ENCODE results near the gene APBB2.
"Not testable (repeated sequence)": the region's sequence is repeated elsewhere in the genome, so short reads cannot be mapped to it uniquely, and the experiment has no call there.

Gene APBB2

GRCh38 chr4:41169256-41169800 lies 45.0 kb downstream of the APBB2 start:
- Histone ChIP-seq H3K27ac (no peak overlapping the region), H3K4me3 (no peak overlapping the region)

- Histone ChIP-seq H3K4me3 (no peak overlapping the region), H3K27ac (no peak overlapping the region)
Measured at GRCh38 chr4:41167191-41167590, 47.2 kb downstream of the APBB2 start.

GRCh38 chr4:41164405-41164804 lies 49.9 kb downstream of the APBB2 start:
- Histone ChIP-seq H3K27ac (no peak overlapping the region), H3K4me3 (no peak overlapping the region)

- Histone ChIP-seq H3K27ac (peak overlapping the region in 1 of 21 experiments; percentile 21), H3K4me3 (no peak overlapping the region)
Measured at GRCh38 chr4:41161355-41161754, 53.0 kb downstream of the APBB2 start.

- H3K27ac ChIP-seq, result peak overlapping the region in 5 of 21 experiments; percentile 17 to 74 (median 50)
Measured at GRCh38 chr4:41160856-41161255, 53.5 kb downstream of the APBB2 start.

GRCh38 chr4:41160012-41160789 lies 54.1 kb downstream of the APBB2 start:
- Histone ChIP-seq H3K4me3 (no peak overlapping the region), H3K27ac (peak overlapping the region in 7 of 21 experiments; percentile 3 to 74 (median 44))

More at GRCh38 chr4:41160856-41161255, 53.5 kb downstream of the APBB2 start:
- no peak overlapping the region for H3K4me3 ChIP-seq

GRCh38 chr4:41158756-41159155 lies 55.6 kb downstream of the APBB2 start:
- Histone ChIP-seq H3K27ac (peak overlapping the region in 1 of 21 experiments; percentile 74), H3K4me3 (no peak overlapping the region)

- H3K4me3 ChIP-seq, result no peak overlapping the region
- peak overlapping the region in 1 of 21 experiments; percentile 74 for H3K27ac ChIP-seq
Measured at GRCh38 chr4:41158274-41158673, 56.1 kb downstream of the APBB2 start.

- Histone ChIP-seq H3K4me3 (no peak overlapping the region), H3K27ac (peak overlapping the region in 1 of 21 experiments; percentile 42)
Measured at GRCh38 chr4:41157009-41157408, 57.3 kb downstream of the APBB2 start.

- H3K27ac ChIP-seq, result peak overlapping the region in 3 of 21 experiments; percentile 11 to 42 (median 40)
- no peak overlapping the region for H3K4me3 ChIP-seq
Measured at GRCh38 chr4:41156574-41156973, 57.8 kb downstream of the APBB2 start.

- Histone ChIP-seq H3K4me3 (no peak overlapping the region), H3K27ac (peak overlapping the region in 12 of 21 experiments; percentile 2 to 68 (median 32))
Measured at GRCh38 chr4:41155194-41155830, 59.0 kb downstream of the APBB2 start.

- Histone ChIP-seq H3K27ac (peak overlapping the region in 8 of 21 experiments; percentile 2 to 68 (median 31)), H3K4me3 (no peak overlapping the region)
Measured at GRCh38 chr4:41154814-41155177, 59.5 kb downstream of the APBB2 start.

GRCh38 chr4:41154010-41154813 lies 60.1 kb downstream of the APBB2 start:
- no peak overlapping the region for H3K4me3 ChIP-seq

GRCh38 chr4:41150401-41150800 lies 63.9 kb downstream of the APBB2 start:
- no peak overlapping the region for H3K27ac ChIP-seq
- no peak overlapping the region for H3K4me3 ChIP-seq

More at GRCh38 chr4:41154010-41154813, 60.1 kb downstream of the APBB2 start:
- peak overlapping the region in 6 of 21 experiments; percentile 2 to 68 (median 31) for H3K27ac ChIP-seq

- peak overlapping the region in 3 of 21 experiments; percentile 28 to 44 (median 38) for H3K27ac ChIP-seq
- not testable (repeated sequence) for H3K4me3 ChIP-seq
Measured at GRCh38 chr4:41149568-41149967, 64.8 kb downstream of the APBB2 start.

GRCh38 chr4:41148931-41149330 lies 65.4 kb downstream of the APBB2 start:
- peak overlapping the region in 1 of 21 experiments; percentile 44 for H3K27ac ChIP-seq
- no peak overlapping the region for H3K4me3 ChIP-seq

GRCh38 chr4:41148292-41148691 lies 66.0 kb downstream of the APBB2 start:
- peak overlapping the region in 2 of 21 experiments; percentile 5 to 37 for H3K27ac ChIP-seq

GRCh38 chr4:41147570-41147969 lies 66.8 kb downstream of the APBB2 start:
- H3K27ac ChIP-seq, result peak overlapping the region in 7 of 21 experiments; percentile 25 to 90 (median 49)
- not testable (repeated sequence) for H3K4me3 ChIP-seq

More at GRCh38 chr4:41148292-41148691, 66.0 kb downstream of the APBB2 start:
- no peak overlapping the region for H3K4me3 ChIP-seq

GRCh38 chr4:41146716-41147506 lies 67.4 kb downstream of the APBB2 start:
- Histone ChIP-seq H3K4me3 (no peak overlapping the region), H3K27ac (peak overlapping the region in 16 of 21 experiments; percentile 2 to 90 (median 36))

Data from skin epidermis (tissue), 12 donors.